H9 (cell line): Measurements from ENCODE around the gene SKAP1. TPM values are rescaled to one million over a fixed set of nuclear protein-coding genes. Genes with fewer than 3 reads are reported as not detected.
"Not testable (repeated sequence)": the region's sequence is repeated elsewhere in the genome, so short reads cannot be mapped to it uniquely, and the experiment has no call there.

Source experiments
- DNase-seq: peaks from one replicate; pipeline ENCODE4 v3.0.0-alpha.2; 2017
- H2AFZ ChIP-seq: one replicate; pipeline ENCODE4 v1.6.1; 2013; ENCODE audit warnings: mild to moderate bottlenecking, low read length, control low read depth, moderate library complexity
- H2AK5ac ChIP-seq: 2 replicates; pipeline ENCODE4 v1.6.1; 2013; ENCODE audit warnings: low read length, control low read depth, mixed read lengths; ENCODE audit not compliant: insufficient read length
- H2BK120ac ChIP-seq: one replicate; pipeline ENCODE4 v1.6.1; 2013; ENCODE audit warnings: low read depth, mild to moderate bottlenecking, low read length, control low read depth, inconsistent platforms; ENCODE audit not compliant: poor library complexity, severe bottlenecking
- H2BK12ac ChIP-seq: 2 replicates; pipeline ENCODE4 v1.6.1; 2013; ENCODE audit warnings: low read length, control low read depth, mixed read lengths, low read depth; ENCODE audit not compliant: insufficient read length
- H2BK15ac ChIP-seq: 2 replicates; pipeline ENCODE4 v1.6.1; 2013; ENCODE audit warnings: low read depth, low read length, control low read depth
- H2BK20ac ChIP-seq: one replicate; pipeline ENCODE4 v1.6.1; 2013; ENCODE audit warnings: low read depth, mild to moderate bottlenecking, low read length, control low read depth, inconsistent platforms; ENCODE audit not compliant: poor library complexity, severe bottlenecking
- H2BK5ac ChIP-seq: 2 replicates; pipeline ENCODE4 v1.6.1; 2013; ENCODE audit warnings: low read length, control low read depth, mixed read lengths; ENCODE audit not compliant: insufficient read length
- H3K14ac ChIP-seq: 2 replicates; pipeline ENCODE4 v1.6.1; 2013; ENCODE audit warnings: low read length, control low read depth; ENCODE audit not compliant: insufficient read depth
- H3K18ac ChIP-seq: 2 replicates; pipeline ENCODE4 v1.6.1; 2013; ENCODE audit warnings: low read depth, mild to moderate bottlenecking, mixed read lengths, low read length, control low read depth; ENCODE audit not compliant: insufficient read length
- H3K23ac ChIP-seq: 2 replicates; pipeline ENCODE4 v1.6.1; 2013; ENCODE audit warnings: low read length, control low read depth, mixed read lengths, low read depth; ENCODE audit not compliant: insufficient read length
- H3K23me2 ChIP-seq: 2 replicates; pipeline ENCODE4 v1.6.1; 2013; ENCODE audit warnings: low read depth, mild to moderate bottlenecking, mixed read lengths, low read length, control low read depth; ENCODE audit not compliant: insufficient read length, poor library complexity, severe bottlenecking
- H3K27ac ChIP-seq: 2 replicates; pipeline ENCODE4 v1.5.1; 2013; ENCODE audit warnings: low read length, control low read depth, mixed read lengths, low read depth; ENCODE audit not compliant: insufficient read length
- H3K27me3 ChIP-seq: 2 replicates; pipeline ENCODE4 v1.6.1; 2013; ENCODE audit warnings: low read length, control low read depth, inconsistent platforms; ENCODE audit not compliant: insufficient read depth
- H3K4ac ChIP-seq: 2 replicates; pipeline ENCODE4 v1.6.1; 2013; ENCODE audit warnings: low read depth, mild to moderate bottlenecking, control low read depth, inconsistent platforms, low read length, moderate library complexity
- H3K4me1 ChIP-seq: 2 replicates; pipeline ENCODE4 v1.6.1; 2013; ENCODE audit warnings: low read length, control low read depth, inconsistent platforms; ENCODE audit not compliant: insufficient read depth
- H3K4me2 ChIP-seq: 2 replicates; pipeline ENCODE4 v1.6.1; 2013; ENCODE audit warnings: low read length, control low read depth, mixed read lengths; ENCODE audit not compliant: insufficient read length, insufficient read depth
- H3K56ac ChIP-seq: 2 replicates; pipeline ENCODE4 v1.6.1; 2013; ENCODE audit warnings: low read depth, mild to moderate bottlenecking, mixed read lengths, low read length, control low read depth; ENCODE audit not compliant: insufficient read length
- H3K79me1 ChIP-seq: 2 replicates; pipeline ENCODE4 v1.6.1; 2013; ENCODE audit warnings: low read depth, mild to moderate bottlenecking, moderate library complexity, low read length, control low read depth, inconsistent platforms; ENCODE audit not compliant: insufficient read depth, poor library complexity, severe bottlenecking
- H3K79me2 ChIP-seq: 2 replicates; pipeline ENCODE4 v1.6.1; 2013; ENCODE audit warnings: low read length, control low read depth, inconsistent platforms; ENCODE audit not compliant: insufficient read depth
- H3K9ac ChIP-seq: 2 replicates; pipeline ENCODE4 v1.6.1; 2013; ENCODE audit warnings: low read length, control low read depth, mixed read lengths; ENCODE audit not compliant: insufficient read length; ENCODE audit errors: extremely low read depth
- H3K9me3 ChIP-seq: one replicate; pipeline ENCODE4 v1.6.1; 2013; ENCODE audit warnings: low read depth, low read length, inconsistent platforms; ENCODE audit not compliant: control insufficient read depth
- H3T11ph ChIP-seq: one replicate; pipeline ENCODE4 v1.6.1; 2013; ENCODE audit warnings: mild to moderate bottlenecking, low read length, control low read depth, inconsistent platforms
- H4K20me1 ChIP-seq: one replicate; pipeline ENCODE4 v1.6.1; 2013; ENCODE audit not compliant: control insufficient read depth, insufficient read length, insufficient read depth
- H4K5ac ChIP-seq: 2 replicates; pipeline ENCODE4 v1.6.1; 2013; ENCODE audit warnings: low read depth, mild to moderate bottlenecking, mixed read lengths, low read length, control low read depth; ENCODE audit not compliant: insufficient read length
- H4K8ac ChIP-seq: replicated peaks from 2 replicates; pipeline ENCODE4 v1.6.1; 2013; ENCODE audit warnings: low read length, control low read depth, mixed read lengths, low read depth; ENCODE audit not compliant: insufficient read length
- H4K91ac ChIP-seq: 2 replicates; pipeline ENCODE4 v1.6.1; 2013; ENCODE audit warnings: low read depth, mild to moderate bottlenecking, moderate library complexity, mixed read lengths, low read length, control low read depth; ENCODE audit not compliant: insufficient read length
- H3K27ac Mint-ChIP-seq, 3 experiments: 2 replicates in 2 of 3; 3 replicates in 1 of 3; pipeline ENCODE4 v1.8.0; 2020 to 2021; ENCODE audit warnings: mixed read lengths in 3 of 3, mild to moderate bottlenecking in 1 of 3, moderate library complexity in 1 of 3
- H3K27me3 Mint-ChIP-seq: 2 replicates; pipeline ENCODE4 v1.8.0; 2021; ENCODE audit warnings: low read depth, mild to moderate bottlenecking, moderate library complexity, mixed read lengths
- H3K36me3 Mint-ChIP-seq, 3 experiments: 2 replicates in 2 of 3; 3 replicates in 1 of 3; pipeline ENCODE4 v1.8.0; 2020 to 2021; ENCODE audit warnings: low read depth in 3 of 3, mixed read lengths in 3 of 3; ENCODE audit not compliant: insufficient read depth in 1 of 3
- H3K4me1 Mint-ChIP-seq, 2 experiments: 2 replicates each; pipeline ENCODE4 v1.8.0; 2020; ENCODE audit warnings: mixed read lengths in 2 of 2
- H3K4me3 Mint-ChIP-seq, 2 experiments: 2 replicates in 1 of 2; 3 replicates in 1 of 2; pipeline ENCODE4 v1.8.0; 2020 to 2021; ENCODE audit warnings: mild to moderate bottlenecking in 2 of 2, mixed read lengths in 2 of 2, moderate library complexity in 1 of 2
- H3K9me3 Mint-ChIP-seq, 2 experiments: 2 replicates in 1 of 2; 3 replicates in 1 of 2; pipeline ENCODE4 v1.8.0; 2020; ENCODE audit warnings: mild to moderate bottlenecking in 2 of 2, mixed read lengths in 2 of 2, moderate library complexity in 1 of 2
- CTCF ChIP-seq: fragments of 200-600 bp; sonication (generic); conservative IDR thresholded peaks from 3 replicates; pipeline ENCODE4 v1.8.0; 2021; ENCODE audit warnings: antibody characterized with exemption, mild to moderate bottlenecking
- WGBS: extraction: QIAGEN DNeasy Blood & Tissue Kit; methylation state at CpG from one replicate; pipeline ENCODE4 v1.1.7; 2013; ENCODE audit warnings: missing lambda C conversion rate, low lambda C conversion rate, mixed read lengths; ENCODE audit not compliant: insufficient read length; ENCODE audit errors: extremely low coverage; 5-methylcytosine and 5-hydroxymethylcytosine counted together
- total RNA-seq: library from RNA; stranded (reverse); gene quantifications from 2 replicates; pipeline ENCODE4 v1.2.1, GENCODE V29; 2021

The SKAP1 gene
- total RNA-seq, 1 experiment from 2014 or later: not detected

DNA sequence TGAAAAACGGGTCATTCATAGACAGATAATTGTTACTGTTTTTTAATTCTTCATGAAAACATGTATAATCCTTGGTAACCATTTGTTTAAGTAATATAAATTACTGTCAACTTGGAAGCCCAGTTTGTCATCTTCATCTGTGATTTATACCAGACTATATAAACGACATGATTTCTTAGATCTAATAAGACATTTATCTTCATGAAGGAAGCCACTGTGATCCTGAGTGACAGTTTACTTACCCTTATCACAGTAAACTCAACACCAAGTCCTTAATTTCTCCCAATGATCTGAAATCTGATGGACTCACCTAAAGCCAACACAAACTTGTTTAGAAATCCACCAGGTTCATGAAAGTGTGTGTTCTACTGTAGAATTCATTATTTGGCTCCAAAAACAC is 91.3 kb downstream of the SKAP1 start:
- Mint-ChIP-seq H3K9me3 (no peaks in the 10 kb centered on the region), H3K4me3 (no peak overlapping the region), H3K4me1 (no peaks in the 10 kb centered on the region), H3K27ac (no peak overlapping the region), H3K36me3 (no peaks in the 10 kb centered on the region), H3K27me3 (peaks cover 70% of the 10 kb centered on the region)
- DNase-seq: no peak
- Histone ChIP-seq H2BK5ac (no peak overlapping the region), H2BK15ac (no peak overlapping the region), H3T11ph (no peak overlapping the region), H2BK12ac (no peak overlapping the region), H2AFZ (no peak overlapping the region), H2BK20ac (no peak overlapping the region), H3K27me3 (peaks cover 5% of the 10 kb centered on the region; the same call in 1 of the 2 replicates), H3K79me2 (no peaks in the 10 kb centered on the region), H3K56ac (no peak overlapping the region), H3K79me1 (no peaks in the 10 kb centered on the region), H3K23me2 (no peaks in the 10 kb centered on the region), H3K9me3 (no peaks in the 10 kb centered on the region), H2BK120ac (no peak overlapping the region), H3K14ac (no peak overlapping the region), H3K9ac (no peak overlapping the region), H4K91ac (no peak overlapping the region), H3K23ac (no peak overlapping the region), H3K4ac (no peak overlapping the region), H3K18ac (no peak overlapping the region), H3K4me2 (no peak overlapping the region), H3K4me1 (no peaks in the 10 kb centered on the region), H4K20me1 (no peaks in the 10 kb centered on the region), H3K27ac (no peak overlapping the region), H4K5ac (no peak overlapping the region), H4K8ac (no peak overlapping the region), H2AK5ac (no peak overlapping the region)
- no CpG with 5 or more reads among the region's 2 CpGs for WGBS
- no peak for TF ChIP-seq CTCF

GRCh38 chr17:48337903-48338302 is 92.1 kb downstream of the SKAP1 start:
- not testable (repeated sequence) for H3K4me3 Mint-ChIP-seq

More at GRCh38 chr17:48337903-48338302, 92.1 kb downstream of the SKAP1 start:
- not testable (repeated sequence) for H3K18ac ChIP-seq, H3K23me2 ChIP-seq, H3K56ac ChIP-seq, H2BK5ac ChIP-seq, H2AK5ac ChIP-seq, H3K4me2 ChIP-seq, H2AFZ ChIP-seq, H3K4me1 Mint-ChIP-seq, H3K4me1 ChIP-seq, H3K79me2 ChIP-seq, H3K27ac ChIP-seq, H3T11ph ChIP-seq, H3K14ac ChIP-seq, H3K9me3 ChIP-seq, H3K23ac ChIP-seq, H3K4ac ChIP-seq, H2BK12ac ChIP-seq, H3K9ac ChIP-seq, H3K27ac Mint-ChIP-seq, H4K20me1 ChIP-seq, DNase-seq, H2BK15ac ChIP-seq, H4K91ac ChIP-seq, H4K5ac ChIP-seq, H3K27me3 ChIP-seq, H2BK20ac ChIP-seq, H3K79me1 ChIP-seq, H3K36me3 Mint-ChIP-seq, H4K8ac ChIP-seq, H2BK120ac ChIP-seq, H3K9me3 Mint-ChIP-seq
- peaks cover 75% of the 10 kb centered on the region for H3K27me3 Mint-ChIP-seq
- WGBS: no CpG with 5 or more reads among the region's 2 CpGs
